H1 (cell line): ENCODE results near the gene P2RX6.

Source experiments
- ATF2 ChIP-seq: IDR thresholded peaks from 2 replicates; pipeline ENCODE4 v1.6.1; 2012; ENCODE audit warnings: low read length, inconsistent platforms
- FOSL1 ChIP-seq: IDR thresholded peaks from 2 replicates; pipeline ENCODE4 v1.6.1; 2011; ENCODE audit warnings: mild to moderate bottlenecking, low read depth, low read length, moderate library complexity; ENCODE audit not compliant: insufficient read depth
- JUND ChIP-seq: IDR thresholded peaks from 2 replicates; pipeline ENCODE4 v1.6.1; 2011; ENCODE audit warnings: mild to moderate bottlenecking, improper control_type of control experiment, low read length
- RAD21 ChIP-seq, 2 experiments: IDR thresholded peaks in 1 of 2; conservative IDR thresholded peaks in 1 of 2; 2 replicates each; pipeline ENCODE4 v1.6.1; 2011; ENCODE audit warnings: low read depth in 2 of 2, low read length in 2 of 2, improper control_type of control experiment in 1 of 2, inconsistent platforms in 1 of 2, mild to moderate bottlenecking in 1 of 2, moderate library complexity in 1 of 2

- TF ChIP-seq JUND (no peak), ATF2 (no peak), FOSL1 (no peak), RAD21 (IDR thresholded peaks at IDR 0.05 in 1 of 2, conservative IDR thresholded peaks at IDR 0.05 in 1 of 2; ENCODE audit: low read depth in 2 of 2, low read length in 2 of 2) (no peak)
Observed at GRCh38 chr22:20979940-20980453, 35.0 kb upstream of the P2RX6 start.
